Stimulated activated CD4-positive, alpha-beta T cell treated with anti-CD3 and anti-CD28 coated beads, TNF-alpha, amount 100 ng/mL, for 24 hours (primary cell): ENCODE data around the gene SYF2.
A peak's percentile ranks its signal among the peaks of the same experiment; 100 is the strongest.
"Not testable (repeated sequence)": the region's sequence is repeated elsewhere in the genome, so short reads cannot be mapped to it uniquely, and the experiment has no call there.

Experiments
- DNase-seq, 3 experiments: peaks; one replicate each; pipeline ENCODE4 v3.0.0-alpha.2; 2020; ENCODE audit warnings: low read depth in 3 of 3

Gene SYF2

DNA sequence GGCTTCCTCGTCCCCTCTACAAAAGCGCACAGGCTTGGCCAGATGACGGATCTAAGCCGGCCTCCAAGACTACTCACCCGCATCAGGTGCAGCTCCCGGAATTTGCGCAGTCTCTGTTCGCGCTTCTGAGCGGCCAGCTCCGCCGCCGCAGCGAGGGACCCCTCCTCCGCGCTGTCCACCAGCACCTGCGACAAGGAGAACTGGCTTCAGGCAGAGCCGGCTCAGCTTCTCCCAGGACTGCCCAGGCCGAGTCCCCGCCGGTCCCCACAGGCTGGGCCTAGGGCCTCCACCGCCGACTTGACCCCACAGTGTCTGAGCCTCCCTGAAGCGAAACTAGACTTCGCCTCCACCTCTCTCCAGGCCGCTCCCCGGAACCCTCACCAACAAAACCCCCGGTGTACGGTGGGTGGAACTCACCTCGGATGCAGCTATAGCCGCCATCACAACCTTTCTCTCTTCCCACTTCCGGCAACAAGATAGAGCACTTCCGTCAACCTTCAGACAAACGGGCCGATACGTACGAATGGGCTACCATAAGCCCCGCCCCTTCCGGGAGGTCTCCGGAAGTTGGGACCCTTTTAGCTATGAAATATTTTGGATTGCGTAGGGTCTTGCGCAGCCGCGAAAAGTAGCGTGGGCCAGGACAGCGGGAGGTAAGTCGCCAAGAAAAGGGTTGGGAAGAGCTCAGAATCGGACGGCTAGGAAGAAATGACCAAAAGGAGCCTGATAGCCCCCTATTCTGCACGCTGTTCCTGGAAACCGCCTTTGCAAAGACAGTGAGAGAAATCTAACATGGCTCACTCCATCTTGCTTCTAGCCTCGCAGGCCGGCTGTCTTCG lies at the start of gene SYF2:
Gene SYF2, minus strand, starts transcription at position 476 of the 839 bp plus-strand sequence. Its CDS starts 35 bp downstream, at position 441.
- peak; percentile 81 to 89 (median 82) for DNase-seq

DNA sequence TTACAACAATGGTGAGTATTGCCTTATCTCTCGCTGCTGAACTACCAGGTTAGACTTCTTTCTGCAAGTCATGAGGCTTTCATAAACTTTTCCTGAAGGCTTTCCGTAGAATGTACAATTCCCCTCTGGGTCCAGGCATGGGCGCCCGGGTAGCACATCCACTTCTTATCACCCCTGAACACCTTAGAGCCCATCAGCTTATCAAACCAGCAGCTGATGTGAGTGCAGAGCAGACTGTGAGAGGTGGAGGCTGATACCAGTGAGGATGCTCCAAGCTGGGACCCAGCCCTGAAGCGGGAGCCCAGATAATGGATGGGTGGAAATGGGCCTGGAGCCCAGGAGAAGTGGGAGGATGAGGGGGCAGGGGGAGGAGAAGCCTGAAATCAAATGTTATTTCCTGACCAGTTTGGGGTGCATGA lies 47.4 kb upstream of the SYF2 start:
- DNase-seq: not testable (repeated sequence)

DNA sequence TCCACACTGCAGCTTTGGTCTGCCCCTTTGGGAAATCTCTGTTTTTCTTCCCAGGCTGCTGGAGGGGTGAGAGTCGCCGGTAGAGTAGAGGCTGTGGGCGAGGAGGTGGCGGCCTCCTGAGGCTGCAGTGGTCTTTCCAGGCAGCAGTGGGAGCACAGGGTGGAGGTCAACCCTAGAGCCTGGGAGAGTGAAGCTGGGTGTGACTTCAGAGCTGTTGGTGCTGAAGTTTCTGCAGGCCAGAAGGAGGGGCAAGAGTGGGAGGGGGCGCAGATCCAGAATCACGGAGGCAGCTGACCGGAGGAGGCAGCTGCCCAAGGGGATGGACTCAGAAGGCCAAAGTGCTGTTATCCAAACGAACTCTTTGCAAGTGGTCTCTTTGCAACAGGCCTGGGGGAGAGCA lies 46.5 kb upstream of the SYF2 start:
- DNase-seq: not testable (repeated sequence)

DNA sequence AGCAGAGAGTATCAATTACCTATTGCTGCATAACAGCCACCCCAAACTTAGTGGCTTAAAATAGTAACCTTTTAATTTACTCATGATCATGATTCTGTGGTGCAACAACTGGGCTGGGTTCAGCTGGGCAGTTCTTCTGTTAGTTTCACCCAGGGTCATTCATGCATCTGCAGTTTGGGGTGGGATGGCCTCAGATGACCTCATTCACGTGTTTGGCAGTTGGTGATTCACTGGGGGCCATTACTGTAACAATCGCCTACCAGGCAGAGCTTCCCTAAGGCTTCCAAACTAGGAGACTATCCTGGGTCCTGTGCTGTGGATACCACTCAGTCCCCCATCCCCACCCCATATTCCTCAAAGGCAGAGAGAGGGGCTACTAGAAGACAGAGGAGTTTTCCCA lies 46.1 kb upstream of the SYF2 start:
- DNase-seq: not testable (repeated sequence)

DNA sequence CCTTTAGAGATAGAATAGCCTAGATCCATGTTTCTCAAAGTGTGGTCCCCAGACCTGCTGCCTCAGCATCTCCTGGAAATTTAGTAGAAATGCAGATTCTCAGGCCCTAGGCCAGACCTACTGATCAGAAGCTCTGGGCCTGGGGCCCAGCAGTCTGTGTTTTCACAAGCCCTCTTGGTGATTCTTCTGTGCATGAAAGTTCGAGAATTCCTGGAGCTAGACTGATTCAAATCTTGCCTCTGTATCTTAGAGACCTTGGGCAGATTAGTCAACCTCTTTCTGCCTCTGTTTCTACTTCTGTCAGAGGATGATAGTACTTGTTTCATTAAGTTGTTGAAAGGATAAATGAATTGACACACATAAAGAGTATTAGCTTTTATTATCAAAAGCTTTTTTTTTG lies 45.0 kb upstream of the SYF2 start:
- DNase-seq: not testable (repeated sequence)

DNA sequence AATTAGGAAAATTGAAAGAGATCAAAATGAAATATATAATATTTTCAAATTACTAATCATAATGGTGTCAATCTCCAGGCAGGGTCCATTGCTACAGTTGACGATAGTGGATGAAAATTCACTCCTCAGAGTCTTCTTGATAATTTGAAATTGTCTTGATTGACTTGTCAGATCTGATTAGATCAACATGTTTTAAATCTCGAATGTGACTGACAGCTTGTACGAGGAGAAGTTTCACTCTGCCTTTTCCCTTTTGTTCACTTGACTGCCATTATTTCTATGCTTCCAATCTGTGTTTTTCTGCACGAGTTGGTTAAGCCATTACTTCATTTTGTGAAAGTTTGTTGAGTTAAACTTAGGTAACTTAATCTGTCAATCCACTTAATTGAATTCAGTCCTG lies 43.3 kb upstream of the SYF2 start:
- not testable (repeated sequence) for DNase-seq

DNA sequence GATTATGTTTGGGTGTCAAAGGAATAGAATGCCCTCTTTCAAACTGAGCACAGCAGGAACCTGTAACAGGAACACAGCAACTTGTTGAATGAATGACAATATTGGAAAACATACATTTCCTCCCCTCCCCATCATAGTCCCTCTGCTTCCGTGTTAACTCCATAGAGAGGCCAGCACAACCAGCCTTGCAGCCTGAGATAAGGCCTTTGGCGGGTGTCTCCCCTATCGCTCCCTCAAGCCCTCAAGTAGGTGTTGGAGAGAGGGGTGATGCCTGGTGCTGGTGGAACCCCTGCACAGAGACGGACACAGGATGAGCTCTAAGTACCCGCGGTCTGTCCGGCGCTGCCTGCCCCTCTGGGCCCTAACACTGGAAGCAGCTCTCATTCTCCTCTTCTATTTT lies 39.9 kb upstream of the SYF2 start, which contains the start of gene RHD:
Gene RHD, plus strand, starts transcription at position 272 of the 400 bp plus-strand sequence. Its CDS starts 39 bp downstream, at position 311.
- DNase-seq: not testable (repeated sequence)

DNA sequence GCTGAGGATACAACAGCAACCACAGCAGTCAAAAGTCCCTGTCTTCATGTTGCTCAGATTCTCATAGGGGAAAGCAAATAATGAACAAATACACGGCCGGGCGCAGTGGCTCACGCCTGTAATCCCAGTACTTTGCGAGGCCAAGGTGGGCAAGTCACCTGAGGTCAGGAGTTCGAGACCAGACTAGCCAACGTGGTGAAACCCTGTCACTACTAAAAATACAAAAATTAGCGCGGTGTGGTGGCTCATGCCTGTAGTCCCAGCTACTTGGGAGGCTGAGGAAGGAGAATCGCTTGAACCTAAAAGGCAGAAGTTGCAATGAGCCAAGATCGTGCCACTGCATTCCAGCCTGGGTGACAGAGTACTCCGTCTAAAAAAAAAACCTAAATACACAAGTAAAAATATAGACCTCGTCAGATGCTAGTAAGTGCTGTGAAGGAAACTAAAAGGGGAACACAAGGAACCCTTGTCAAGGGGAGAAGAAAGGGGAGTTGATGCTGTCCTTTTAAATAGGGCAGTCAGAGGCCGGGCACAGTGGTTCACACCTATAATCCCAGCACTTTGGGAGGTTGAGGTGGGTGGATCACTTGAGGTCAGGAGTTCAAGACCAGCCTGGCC lies 36.0 kb upstream of the SYF2 start:
- not testable (repeated sequence) for DNase-seq

DNA sequence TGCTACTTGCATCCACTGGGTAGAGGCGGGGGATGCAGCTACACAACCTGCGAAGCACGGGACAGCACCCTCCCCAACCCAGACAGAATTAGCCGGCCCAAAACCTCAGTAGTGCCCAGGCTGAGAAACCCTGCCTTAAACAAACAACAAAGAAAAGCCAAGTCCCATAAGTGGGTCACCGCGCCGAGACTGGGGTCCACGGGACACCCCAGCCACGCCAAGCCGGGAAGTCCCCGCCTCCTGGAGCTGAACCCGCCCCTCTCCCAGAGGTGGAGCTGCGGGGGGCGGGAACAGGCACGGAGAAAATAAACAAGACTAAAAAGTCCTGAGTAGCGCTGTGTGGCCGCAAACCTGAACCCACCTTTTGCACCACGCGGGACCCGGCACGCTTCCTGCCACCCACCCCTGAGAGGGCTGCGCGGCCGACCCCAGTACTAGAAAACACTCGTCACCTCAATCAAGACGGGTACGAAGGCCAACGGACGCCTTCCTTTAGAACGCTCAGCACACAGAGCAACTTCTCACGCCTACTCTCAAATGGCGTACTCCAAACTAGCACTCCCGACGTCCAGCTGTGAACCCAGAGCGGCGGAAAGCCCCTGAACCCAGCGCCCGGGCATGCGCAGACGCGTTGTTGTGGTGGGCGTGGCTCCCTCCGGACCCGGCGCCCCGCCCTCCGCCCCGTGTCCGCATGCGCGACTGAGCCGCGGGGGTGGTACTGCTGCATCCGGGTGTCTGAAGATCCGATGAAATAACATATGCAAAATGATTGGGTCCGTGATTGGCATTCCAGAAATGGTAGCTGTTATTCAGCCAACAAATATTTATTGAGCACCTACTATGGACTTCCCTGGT lies 35.2 kb upstream of the SYF2 start:
- peak; percentile 62 to 90 (median 79) for DNase-seq

DNA sequence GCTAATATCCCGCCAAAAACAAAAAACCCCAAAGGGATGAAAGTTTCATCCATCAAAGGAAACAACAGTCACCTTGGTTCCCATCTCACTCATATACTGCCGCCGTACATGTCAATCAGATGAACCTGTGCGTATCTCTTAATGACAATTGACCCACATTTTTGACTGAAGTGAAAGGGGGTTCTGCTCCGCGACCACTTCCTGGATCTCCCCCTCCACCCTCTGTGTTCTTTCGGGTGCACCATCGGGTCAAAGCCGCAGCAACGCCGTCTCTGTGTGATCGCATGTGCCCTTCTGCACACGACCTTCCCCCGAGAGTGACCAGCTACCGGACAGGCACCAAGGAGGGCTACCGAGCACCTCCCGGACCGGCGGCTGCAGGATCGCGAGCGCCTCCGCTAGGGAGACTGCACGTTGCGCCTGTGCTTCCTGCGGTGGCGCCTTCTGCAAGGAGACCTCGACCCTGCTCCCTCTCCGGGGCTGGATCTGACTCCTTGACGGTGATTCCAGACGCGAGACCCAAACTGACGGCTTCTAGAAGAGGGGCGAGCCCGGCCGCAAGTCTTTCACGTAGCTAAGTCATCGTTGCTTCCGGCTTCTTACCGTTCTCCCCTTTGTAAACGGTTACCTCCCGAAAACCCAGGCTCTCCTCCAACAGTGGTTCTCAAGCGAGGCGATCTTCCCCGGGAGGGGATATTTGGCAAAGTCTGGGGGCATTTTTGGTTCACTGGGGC lies 34.4 kb upstream of the SYF2 start:
- DNase-seq: peak in 1 of 3 experiments; percentile 28

DNA sequence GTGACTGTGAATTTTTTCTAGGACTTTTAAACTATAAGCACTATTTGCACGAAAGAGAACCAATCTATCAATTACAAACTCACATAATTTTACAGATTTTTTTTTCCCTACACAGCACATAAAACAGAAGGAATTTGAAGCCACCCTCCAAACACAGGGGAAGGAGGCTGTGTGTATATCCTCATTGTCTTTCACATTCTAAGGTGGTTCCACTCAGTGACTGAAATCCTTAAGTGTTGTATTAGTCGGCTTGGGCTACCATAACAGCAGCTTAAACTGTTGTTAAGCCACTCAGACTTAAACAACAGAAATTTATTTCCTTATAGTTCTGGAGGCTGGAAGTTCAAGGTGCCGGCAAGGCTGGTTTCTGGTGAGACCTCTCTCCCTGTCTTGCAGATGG lies 28.0 kb upstream of the SYF2 start:
- not testable (repeated sequence) for DNase-seq

DNA sequence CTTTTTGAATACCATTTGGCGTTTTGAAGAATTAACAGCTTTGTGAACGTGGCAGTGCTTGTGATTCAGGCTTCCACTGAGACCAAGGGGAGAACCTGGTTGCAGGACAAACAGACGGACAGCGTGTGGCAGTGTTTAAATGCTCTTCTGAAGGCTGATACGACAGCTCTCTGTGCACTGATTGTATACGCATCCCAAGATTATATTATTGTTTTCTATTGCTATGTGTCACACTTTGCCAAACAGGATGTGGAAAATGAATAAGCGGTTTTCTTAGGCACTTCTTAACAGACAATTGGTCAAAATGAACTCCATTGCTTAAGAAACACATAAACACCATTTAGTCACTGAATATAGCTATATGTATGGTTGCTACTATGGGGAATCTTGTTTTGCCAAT lies 27.5 kb upstream of the SYF2 start:
- DNase-seq: not testable (repeated sequence)

DNA sequence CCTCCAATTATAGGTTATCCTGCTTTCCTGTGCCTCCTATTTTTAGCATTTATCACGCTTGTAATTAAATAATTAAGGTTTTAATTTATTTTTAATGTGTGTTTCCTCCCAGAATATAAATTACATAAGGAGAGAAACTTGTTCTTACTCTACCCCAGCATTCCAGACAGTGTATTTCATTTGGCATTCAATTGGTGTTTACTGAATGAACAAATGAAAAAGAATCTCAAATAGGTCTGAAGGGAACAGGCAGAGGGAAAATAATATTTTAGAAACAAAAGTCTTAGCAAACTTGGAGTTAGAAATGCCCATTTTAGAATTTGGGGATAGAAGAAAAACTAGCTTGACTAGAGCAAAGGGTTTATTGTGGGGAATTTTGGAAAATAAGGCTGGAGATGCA lies 24.9 kb upstream of the SYF2 start:
- DNase-seq: no peak

DNA sequence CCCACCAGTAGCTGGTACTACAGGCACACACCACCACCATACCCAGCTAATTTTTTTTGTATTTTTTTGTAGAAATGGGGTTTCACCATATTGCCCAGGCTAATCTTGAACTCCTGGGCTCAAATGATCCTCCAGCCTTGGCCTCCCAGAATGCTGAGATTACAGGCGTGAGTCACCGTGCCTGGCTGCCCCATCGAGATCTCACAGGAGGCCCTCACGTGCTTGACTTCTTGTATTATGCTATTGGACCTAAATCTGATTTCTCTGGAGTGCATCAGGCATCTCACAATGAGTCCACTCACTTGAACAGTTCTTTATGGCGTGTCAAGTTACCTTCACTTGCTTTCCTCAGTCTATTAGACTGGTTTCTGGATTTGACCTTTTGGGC lies 24.3 kb upstream of the SYF2 start:
- no peak for DNase-seq

DNA sequence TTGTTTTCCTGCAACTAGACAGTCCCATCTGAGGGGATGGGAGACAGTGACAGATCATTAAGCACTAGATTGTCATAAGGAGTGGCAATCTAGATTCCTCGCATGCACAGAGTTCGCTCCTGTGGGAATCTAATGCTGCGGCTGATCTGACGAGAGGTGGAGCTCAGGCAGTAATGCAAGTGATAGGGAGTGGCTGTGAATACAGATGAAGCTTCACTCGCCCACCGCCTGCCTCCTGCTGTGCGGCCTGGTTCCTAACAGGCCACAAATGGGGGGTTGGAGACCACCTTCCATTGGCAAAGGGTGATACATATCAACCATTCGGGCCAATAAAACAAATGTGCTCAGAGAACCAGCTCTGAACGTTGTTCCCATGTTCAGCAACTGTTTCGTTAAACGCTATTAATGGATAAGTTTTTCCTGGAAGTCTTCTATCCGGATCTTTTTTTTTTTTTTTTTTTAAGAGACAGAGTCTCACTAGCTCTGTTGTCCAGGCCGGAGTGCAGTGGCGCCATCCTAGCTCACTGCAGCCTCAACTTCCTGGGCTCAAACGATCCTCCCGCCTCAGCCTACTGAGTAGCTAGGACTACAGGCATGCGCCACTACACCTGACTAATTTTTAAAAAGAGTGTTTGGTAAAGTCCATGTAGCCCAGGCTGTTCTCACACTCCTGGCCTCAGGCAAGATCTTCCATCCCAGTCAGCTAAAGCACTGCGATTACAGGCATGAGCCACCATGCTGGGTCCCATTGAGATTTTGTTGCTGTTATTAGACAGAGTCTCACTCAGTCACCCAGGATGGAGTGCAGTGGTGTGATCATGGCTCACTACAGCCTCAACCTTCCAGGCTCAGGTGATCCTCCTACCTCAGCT lies 23.6 kb upstream of the SYF2 start:
- DNase-seq: no peak

DNA sequence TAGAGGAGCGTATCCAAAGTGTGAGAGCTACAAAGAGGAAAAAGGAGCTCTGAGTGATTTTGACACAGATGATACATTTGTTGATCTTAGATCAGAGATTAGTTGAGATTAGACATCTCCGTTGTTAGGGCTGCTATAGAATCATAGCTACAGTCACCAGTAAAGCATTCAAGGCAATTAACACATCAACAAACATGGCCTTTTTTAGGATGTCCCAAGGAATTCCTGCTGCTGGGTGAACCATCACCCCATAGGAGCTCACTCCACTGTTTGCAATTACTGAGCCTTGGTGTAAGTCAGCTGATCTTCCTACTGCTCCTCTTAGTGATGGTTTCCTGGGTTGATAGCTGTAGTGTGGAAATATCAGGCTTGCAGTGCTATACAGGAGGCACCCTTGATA lies 21.6 kb upstream of the SYF2 start:
- no peak for DNase-seq

DNA sequence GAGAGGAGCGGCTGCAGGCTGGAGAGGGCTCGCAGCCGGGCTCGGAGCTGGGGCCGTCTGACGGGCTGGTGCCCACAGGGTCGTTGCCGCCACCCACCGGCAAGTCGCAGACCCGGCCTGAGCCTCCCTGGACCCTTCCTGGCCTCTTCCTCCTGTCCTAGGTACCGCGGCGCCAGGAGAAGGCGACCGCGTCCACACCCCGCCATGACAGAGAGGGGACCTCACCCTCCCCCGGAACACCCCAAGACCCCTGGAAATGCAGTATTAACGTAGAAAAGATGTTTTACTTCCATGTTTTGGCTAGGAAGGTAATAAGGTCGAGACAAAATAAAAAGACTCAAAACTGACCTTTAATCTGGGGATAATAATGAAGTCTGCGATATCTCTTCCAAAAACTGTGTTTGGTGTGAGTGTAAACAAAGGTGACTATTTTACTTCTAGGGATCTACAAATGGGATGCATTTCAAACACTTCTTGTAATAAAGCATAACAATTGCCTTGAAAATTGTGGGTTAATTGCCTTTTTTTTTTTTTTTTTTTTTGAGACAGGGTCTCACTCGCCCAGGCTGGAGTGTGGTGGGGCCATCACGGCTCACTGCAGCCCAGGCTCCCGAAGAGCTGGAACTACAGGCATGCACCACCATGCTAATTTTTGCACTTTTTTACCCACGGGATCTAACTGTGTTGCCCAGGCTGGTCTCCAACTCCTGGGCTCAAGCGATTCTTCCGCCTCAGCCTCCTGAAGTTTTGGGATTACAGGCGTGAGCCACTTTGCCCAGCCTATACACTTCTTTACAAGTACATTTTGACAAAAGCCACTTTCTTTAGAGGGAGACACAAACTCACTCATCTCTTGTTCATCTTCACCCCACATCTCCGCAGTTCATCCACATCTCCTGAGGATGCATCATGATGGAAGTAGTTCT lies 15.8 kb upstream of the SYF2 start:
- DNase-seq: no peak

DNA sequence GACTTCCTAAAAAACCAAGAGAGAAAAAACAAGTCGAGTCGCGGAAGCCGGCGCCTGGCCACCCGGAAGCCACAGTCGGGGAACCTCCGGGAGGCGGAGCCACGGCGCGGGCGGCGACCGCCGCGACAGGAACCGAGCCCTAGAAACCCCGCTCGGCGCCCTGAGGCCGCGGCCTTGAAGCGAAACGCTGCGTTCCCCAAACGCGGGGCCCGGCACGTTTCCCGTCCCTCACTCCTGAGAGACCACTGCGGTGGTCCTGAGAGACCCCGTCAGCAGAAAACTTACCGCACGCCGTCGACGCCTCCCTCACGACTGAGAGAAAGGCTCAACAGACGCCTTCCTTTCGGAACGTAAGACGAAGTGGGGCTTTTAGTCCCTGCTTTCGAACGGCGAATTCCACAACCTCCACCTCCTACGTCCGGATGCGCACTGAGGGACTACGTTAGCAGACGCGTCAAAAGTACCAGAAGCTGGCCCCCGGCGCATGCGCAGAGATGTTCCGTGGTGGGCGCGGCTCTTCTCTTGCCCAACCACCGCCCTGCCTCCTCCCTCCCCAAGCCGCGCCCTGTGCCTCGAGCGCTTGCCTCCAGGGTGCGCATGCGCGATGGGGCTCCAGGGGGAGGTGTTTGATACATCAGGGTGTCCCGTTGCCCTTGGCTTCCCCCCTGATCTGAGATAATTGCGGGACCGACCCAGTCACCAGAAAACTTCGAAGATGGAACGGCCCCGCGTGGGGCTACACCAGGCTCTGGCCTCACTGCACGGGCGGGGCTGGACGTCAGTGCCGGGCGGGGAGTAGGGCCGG lies 14.9 kb upstream of the SYF2 start, which contains the start of gene RSRP1:
Gene RSRP1, minus strand, starts transcription at position 431 of the 805 bp plus-strand sequence. CDS start 491 bp downstream, outside the sequence.
- peak; percentile 99 to 100 (median 100) for DNase-seq
